Stimulated activated CD4-positive, alpha-beta T cell treated with anti-CD3 and anti-CD28 coated beads, Interleukin-12 subunit alpha, Interleukin-12 subunit beta, amount 100 ng/mL, for 24 hours (primary cell): ENCODE results near the gene CPSF3.

Experiments
- DNase-seq, 2 experiments: peaks; one replicate each; pipeline ENCODE4 v3.0.0-alpha.2; 2020; ENCODE audit warnings: low read depth in 2 of 2

CPSF3 gene

DNA sequence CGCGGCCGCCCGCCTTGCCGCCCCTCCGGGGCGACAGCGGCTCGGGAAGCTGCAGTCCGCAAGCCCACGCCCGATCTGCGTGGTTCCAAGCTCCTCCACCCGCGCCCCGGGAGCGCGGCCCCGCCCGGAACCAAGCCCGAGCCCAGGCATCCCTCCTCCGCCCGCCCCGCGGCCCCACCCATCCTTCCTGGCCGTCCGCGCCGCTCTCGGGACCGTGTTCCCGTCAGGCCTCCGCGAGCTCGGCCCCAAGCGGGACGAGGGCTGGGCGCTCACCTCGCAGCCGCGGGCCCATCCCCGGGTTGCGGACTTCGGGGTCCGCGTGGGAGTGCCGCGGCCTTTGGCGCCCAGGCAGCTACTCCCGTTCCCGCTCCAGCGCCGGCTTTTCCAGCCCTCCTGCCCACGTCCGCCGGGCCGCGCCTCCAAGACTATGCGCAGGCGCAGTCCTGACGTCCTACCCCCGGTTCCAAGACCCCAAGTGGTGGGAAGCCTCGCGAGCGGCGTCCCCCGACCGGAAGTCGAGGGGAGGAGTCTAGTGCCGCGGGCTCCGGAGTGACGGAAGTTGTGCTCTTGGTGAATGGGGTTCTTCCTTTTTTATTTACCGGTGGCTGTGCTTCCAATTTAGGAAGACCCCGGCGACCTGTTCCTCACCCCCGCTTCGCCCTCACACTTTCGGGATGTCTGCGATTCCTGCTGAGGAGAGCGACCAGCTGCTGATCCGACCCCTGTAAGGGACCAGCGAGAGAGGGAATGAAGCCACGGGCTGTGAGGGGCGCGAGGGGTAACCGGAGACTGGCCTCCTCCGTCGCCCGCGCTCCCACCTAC, at the start of gene CPSF3, which contains the start of gene ITGB1BP1:
Gene CPSF3, plus strand, starts transcription at position 555 of the 822 bp plus-strand sequence. Its CDS starts 120 bp downstream, at position 675.
Gene ITGB1BP1, minus strand, starts transcription at position 429 of the 822 bp plus-strand sequence. CDS start 4,831 bp downstream, outside the sequence.
- DNase-seq: peak; percentile 95 to 97

- DNase-seq: no peak
Measured at GRCh38 chr2:9374071-9374730, 49.3 kb upstream of the CPSF3 start.

- no peak for DNase-seq
Measured at GRCh38 chr2:9375857-9376428, 47.5 kb upstream of the CPSF3 start.

DNA sequence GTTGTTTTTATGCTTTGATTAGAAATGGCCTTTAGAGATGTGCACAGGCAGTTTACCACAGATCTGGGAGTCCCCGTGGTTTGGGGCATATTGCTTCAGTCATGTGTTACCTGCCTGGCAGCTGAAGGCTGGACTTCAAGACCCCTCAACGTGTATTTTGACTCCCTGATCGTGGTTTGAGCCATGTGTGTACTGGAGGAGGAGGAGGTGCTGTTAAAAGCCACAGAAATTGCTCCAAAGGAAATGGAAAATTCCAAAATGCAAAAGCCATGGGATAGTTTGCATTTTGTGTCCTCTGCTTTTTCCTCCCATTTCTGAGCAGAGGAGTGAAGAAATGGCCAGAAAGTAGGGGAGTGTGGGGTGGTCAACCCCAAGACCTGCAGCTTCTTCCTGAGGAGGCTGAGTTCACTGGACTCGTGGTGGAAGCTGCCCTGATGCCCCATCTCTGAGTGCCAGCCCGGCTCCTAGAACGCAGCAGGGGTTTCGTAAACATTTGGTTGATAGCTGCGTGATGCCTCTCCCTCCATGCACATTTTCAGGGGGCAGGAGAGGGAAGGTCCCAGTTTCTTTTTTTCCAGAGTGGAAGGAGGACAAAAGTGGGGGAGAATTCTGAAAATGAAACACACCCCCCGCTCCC, 45.9 kb upstream of the CPSF3 start:
- DNase-seq: no peak

DNA sequence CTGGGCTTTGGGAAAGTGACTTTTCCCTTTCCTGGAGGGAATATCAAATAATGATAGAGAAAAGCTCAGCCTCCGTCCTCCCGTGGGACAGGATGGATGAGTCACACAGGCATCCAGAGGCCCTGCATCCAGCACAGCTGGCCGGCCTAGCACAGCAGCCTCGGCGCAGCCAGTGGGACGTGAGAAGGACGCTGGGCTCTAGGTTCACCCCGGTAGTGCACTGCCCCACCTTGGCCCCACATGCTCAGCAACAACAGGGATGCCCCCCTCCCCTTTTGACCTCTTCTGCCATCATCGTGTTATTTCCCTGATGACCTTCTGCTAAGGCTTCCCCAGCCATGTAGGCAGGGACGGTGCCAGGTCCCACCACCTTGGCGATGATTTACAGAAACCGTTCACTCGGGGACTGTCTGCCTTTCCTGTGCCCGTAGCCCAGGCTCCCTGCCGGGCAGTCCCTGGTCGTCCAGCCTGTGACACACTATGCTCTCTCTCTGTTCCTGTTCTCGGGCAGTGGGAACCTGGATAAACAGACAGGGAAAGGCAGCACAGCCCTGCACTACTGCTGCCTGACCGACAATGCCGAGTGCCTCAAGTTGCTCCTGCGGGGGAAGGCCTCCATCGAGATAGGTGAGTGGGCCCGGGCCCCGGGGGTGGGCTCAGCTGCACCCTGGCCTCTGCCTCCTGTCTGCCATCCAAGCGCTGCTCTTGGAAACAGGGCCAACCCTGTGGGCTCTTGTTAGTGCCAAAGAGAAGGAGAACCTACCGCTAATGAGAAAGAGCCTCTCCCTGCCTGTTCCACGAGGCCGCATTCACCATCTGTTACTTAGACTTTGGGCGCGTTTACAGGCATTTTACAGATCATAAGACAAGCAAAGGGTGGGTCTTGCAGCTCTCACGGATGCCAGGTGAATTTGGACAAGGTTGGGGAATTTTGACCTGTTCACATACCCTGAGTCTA, 44.7 kb upstream of the CPSF3 start:
- no peak for DNase-seq

GRCh38 chr2:9379391-9379755, 44.1 kb upstream of the CPSF3 start:
- no peak for DNase-seq

GRCh38 chr2:9380702-9381628, 42.5 kb upstream of the CPSF3 start:
- no peak for DNase-seq

- DNase-seq: no peak
Measured at GRCh38 chr2:9382604-9383235, 40.7 kb upstream of the CPSF3 start.

- DNase-seq: no peak
Measured at GRCh38 chr2:9384521-9384920, 38.9 kb upstream of the CPSF3 start.

DNA sequence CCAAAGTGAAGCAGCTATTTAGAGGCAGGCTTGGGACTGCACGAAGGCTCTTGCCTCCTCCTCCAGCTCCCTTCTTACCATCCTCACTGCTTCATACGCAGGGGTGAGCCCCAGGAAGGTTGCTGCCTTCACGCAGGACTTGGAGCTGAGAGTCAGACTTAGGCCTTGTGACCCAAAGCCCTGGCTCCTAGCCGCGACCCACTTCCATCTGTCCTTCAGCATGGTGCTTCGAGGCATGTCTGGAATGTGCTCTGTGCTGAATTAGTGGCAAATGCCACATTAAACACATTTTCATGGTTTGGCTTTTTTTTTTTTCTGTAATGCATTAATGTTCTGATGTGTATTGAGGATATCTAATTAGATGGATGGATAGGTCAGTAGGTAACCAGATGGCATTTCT, 37.6 kb upstream of the CPSF3 start:
- no peak for DNase-seq

DNA sequence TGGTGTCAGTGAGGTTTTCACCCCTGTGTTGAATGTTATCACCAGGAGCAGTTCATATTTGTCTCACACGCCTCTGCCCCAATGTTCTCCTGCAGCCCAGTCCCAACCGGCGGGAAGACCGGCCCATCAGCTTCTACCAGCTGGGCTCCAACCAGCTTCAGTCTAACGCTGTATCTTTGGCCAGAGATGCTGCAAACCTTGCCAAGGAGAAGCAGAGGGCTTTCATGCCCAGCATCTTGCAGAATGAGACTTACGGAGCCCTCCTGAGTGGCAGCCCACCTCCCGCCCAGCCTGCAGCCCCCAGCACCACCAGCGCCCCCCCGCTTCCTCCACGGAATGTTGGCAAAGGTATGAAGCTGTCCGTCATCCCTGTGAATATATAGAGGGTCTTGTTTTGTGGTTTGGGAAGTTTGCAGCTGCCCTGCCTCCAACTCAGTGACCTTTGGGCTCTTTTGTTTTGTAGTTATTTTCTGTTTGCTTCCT, 35.2 kb upstream of the CPSF3 start:
- DNase-seq: no peak

DNA sequence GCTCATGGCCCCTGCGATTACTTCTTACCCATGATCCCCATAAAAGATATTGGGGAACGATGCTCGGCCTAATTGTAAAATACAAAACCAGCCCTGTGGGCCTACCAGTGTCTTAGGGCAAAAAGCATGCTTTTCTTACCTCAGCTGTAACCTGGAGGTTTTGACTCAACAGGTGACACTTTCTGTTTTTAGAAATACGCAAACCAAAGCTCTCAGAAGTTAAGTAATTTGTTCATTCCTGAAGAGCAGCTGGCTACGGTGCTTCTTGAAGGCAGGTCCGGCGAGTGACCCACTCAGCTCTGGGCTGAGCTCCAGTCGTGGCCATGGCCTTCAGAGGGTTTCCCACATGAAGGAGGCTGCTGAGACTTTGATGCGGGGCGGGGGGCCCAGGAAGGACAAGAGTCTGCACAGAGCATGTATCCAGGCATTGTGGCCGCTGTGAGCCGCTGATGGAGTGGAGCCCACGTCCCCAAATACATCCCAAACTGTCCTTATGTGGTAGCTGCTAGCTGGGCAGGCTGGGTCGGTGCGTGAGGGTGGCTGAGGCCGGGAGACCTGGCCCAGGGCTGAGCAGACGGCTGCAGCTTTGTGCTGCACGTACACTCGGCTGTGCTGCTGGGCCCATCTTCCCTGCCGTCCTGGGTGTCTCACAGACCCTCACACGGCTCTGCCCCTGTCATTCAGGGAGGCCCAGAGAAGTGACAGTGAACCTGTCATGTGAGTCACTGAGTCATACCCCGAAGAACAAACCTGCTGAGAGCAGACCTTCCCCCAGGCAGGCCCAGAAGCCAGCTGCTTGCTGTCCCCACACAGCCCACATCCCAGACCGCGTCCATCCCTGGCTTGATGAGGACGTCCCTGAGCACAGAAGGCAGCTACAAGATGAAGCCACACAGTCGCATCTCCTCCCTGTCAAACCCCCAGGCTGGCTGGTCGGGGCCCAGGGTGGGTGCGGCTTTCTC, 34.2 kb upstream of the CPSF3 start:
- DNase-seq: no peak

GRCh38 chr2:9390151-9390850, 33.2 kb upstream of the CPSF3 start:
- DNase-seq: no peak

GRCh38 chr2:9390991-9391390, 32.5 kb upstream of the CPSF3 start:
- no peak for DNase-seq

DNA sequence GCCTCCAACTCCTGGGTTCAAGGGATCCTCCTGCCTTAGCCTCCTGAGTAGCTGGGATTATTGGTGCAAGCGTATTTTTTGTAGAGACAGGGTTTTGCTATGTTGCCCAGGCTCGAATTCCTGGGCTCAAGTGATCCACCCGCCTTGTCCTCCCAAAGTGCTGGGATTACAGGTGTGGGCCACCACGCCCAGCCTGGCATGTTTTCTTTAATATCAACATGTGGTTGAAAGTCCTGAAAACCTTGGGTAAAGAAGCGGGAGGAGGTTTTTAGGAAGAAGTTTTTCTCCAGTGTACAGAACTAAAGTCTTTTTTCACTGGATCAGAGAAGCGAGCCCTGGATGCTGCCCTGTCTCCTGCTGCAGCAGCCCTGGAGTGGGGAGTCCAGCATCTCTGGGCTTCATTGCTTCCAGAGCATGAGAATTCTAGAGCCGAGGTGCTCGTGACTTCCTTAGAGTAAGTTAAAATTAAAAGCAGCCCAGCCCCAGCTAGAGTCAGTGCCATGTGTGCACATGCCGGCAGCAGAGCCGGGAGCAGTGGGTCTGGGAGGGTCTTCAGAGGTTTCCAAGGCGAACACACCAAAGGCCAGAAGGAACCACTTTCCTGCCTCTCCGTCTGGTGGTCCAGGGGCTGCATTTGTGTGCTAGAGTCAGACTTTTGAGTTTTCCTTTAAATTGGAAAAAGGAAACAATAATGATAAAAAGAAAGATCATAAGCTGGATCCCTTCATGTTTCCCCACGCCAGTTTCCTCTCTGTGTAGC, 31.3 kb upstream of the CPSF3 start:
- no peak for DNase-seq

GRCh38 chr2:9392898-9393765, 30.3 kb upstream of the CPSF3 start:
- no peak for DNase-seq
